GM19463 (cell line): ENCODE results near the gene FEZF1.
"Not testable (repeated sequence)": the region's sequence is repeated elsewhere in the genome, so short reads cannot be mapped to it uniquely, and the experiment has no call there.

ENCODE experiments used
- ATAC-seq: cut with Tn5 transposase; IDR thresholded peaks from one replicate; pipeline ENCODE4 v1.9.1; 2021; ENCODE audit warnings: mild to moderate bottlenecking, moderate library complexity; ENCODE audit not compliant: unreplicated experiment

FEZF1 gene

GRCh38 chr7:122309421-122309820 is 4.9 kb upstream of the FEZF1 start:
- no peak for ATAC-seq

GRCh38 chr7:122307228-122307621 is 2.7 kb upstream of the FEZF1 start:
- ATAC-seq, result no peak

- no peak for ATAC-seq
Observed at GRCh38 chr7:122306320-122307227, 2.0 kb upstream of the FEZF1 start.

- no peak for ATAC-seq
Observed at GRCh38 chr7:122305475-122306319, 1.1 kb upstream of the FEZF1 start.

- ATAC-seq, result no peak
Observed at GRCh38 chr7:122304996-122305421, 459 bp upstream of the FEZF1 start.

DNA sequence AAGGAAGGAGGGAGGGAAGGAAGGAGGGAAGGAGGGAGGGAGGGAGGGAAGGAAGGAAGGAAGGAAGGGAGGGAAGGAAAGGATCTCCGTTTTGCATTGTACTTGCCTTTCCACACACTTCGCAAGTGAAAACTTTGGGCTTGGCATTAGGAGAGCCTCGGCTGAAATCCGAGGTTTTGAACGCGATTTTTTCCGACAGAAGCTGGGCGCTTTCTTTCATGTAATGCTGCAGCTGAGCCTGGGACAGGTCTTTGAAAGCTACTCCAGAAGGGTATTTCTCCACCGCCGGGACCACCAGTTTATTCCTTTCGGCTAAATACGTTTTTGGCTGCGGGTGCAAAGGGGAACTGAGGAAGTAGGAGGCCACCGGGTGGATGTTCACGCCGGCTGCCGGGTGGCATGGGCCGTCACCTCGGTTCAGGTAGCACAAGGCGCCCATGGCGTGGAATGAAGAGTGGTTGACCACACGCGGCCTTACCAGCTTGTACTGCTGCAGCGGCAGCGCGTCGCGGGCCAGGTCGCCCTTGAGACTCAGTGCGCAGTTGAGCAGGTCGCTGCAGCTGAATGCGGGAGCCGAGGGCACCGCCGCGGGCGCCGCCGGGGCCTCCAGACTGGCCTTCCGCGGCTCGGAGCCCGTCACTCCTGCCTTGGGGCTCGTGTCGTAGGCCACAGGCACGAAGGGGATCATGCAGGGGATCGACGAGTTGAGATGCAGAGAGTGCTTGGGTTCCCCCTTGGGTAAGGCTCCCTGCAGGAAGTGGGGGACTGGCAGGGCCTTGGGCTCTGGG is 825 bp downstream of the FEZF1 start:
- no peak for ATAC-seq

DNA sequence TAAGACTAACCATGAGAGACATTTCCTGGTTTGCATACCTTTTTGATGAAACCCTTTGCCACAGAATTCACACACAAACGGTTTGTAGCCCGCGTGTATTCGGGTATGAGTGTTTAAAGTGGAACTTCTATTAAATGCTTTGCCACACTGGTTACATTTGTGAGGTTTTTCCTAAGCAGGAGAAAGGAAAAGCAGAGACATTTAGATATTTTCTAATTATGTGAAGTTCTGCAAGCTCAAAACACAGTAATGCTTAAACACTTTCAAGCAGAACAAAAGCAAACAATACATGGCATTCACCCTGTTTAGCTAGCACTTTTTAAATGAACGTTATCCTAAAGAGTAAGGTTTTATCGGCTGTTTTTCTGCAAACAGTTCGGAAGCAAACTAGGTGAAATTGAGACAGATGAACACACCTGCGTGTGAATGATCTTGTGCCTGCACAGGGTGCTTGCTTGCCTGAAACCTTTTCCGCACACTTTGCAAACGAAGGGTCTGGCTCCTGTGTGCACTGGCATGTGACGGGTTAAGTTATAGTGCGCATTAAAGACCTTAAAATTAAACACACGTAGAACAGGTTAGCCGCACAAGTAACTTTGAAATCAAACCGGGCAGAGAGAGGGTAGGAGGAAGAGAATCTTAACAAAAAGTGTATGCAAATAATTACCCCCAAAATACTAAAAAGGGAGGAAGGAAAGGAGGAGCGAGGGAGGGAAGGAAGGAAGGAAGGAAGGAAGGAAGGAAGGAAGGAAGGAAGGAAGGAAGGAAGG is 1.6 kb downstream of the FEZF1 start:
- no peak for ATAC-seq

GRCh38 chr7:122301858-122302760 is 2.4 kb downstream of the FEZF1 start:
- peak; percentile 46 for ATAC-seq

DNA sequence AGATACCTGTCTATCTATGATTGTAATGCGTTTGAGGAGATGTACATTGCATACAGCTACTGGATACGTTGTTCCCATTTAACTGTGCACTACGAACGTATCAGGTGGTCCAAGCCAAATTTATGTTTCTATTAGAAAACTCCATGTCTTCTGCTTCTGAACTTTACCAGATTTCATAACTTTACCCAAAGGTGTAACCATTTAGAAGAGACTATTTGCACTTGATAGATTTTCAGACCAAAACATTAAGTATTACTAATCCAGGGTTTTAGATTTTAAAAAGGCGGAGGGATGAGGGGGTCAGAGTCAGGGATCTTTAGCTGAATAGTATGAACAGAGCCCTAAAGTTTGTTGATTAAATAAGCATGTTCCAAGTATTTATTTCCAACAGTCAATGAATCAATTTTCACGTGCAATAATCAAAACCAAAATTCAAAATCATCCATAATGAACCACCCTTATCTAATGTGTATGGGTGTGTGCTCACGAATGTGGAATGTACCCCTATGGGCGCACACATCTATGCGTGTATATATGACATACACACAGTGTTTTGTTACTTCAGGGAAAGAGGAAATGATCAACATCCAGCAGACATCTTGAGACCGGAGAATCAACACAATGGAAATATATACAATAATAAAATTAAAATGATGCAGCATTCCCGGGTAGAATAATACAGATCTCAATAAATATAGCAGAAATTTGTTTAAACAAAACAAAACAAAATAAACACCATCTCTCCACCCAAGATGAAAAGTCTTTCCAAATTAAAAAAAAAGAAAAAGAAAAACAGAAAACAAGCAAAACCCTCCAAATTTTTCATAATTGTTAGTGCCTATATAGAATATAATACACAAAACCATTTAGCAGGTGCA is 3.4 kb downstream of the FEZF1 start:
- no peak for ATAC-seq

- no peak for ATAC-seq
Observed at GRCh38 chr7:122300211-122300932, 4.2 kb downstream of the FEZF1 start.

DNA sequence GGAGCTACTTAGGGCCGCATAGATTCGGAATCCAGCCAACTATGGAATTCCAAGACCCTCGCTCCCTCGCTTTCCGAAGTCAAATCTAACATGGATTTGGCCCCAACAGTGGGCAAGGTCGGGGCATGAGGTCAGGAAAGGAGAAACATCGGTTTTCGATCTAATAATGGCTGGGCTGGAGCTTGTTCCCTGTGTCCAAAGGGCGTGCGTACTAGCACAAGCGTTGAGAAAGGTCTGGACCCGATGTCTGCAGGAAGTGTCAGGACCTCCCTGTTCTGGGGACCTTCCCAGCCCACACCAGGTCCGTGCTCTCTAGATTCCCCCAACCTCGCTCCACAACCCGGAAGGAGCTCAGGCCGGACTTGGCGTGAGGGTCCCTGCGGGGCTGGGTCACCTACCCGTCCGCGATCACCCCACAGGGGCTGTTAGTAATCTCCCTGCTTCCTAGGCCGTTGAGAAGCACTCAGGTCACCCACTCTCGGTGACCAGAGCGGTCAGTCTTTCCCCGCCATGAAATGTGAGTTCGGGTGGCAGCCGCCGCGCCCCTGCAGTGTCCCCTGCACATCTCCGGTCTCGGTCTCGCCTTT is 4.8 kb downstream of the FEZF1 start:
- no peak for ATAC-seq

DNA sequence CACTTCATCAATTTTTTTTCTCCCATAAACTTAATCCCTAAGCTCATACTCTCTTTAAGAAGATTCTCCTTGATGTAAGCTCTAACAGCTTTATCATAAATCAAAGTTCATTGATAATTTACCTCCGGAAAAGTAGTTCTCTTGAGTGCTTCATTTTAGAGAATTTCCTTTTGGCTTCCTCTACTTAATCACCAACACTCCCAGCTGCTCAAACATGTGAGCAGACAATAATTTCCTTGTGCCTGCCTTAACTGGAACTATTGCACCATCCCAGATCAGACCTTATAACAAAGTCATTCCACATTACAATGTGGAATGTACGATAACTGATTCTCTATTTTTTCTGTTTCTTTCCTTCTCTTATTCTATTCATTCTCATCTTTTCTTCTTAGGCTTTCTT is 5.9 kb downstream of the FEZF1 start:
- no peak for ATAC-seq

DNA sequence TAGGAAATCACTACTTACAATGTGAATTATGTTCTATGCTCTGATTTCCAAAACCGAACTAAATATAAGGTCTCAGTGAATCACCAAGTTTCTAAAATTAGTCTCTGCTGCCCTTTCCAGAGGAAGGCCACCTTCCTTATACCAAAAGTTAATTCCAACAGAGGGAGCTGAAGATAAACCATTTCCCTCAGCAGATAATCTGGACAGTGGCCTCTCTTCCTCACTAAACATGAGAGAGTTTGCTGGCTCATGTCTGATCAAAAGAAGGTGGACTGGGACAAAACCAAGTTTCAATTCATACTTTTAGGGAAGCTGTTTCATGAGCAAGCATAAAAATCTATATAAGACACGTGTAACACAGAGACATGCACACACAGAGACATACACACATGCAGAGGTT is 6.4 kb downstream of the FEZF1 start:
- ATAC-seq, result no peak

GRCh38 chr7:122291189-122291588 is 13.4 kb downstream of the FEZF1 start:
- no peak for ATAC-seq

- no peak for ATAC-seq
Observed at GRCh38 chr7:122290476-122290875, 14.1 kb downstream of the FEZF1 start.

DNA sequence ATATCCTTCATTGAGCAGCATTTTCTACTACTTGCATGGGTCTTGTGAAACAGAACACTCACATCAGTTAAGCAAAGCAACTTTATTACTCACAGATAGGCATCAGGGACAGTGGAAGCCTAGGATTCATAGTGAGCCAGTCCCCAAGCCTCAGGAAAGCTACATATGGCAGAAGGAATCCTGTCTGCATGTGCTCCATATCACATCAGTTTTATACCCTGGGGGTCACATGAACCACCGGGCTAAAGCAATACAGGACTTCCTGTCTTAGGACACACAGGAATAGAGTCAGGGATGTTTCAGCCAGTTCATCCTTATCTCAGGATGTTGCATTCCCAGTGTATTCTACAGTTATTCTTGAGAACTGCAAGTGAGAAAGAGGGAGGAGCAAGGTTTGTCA is 15.1 kb downstream of the FEZF1 start:
- no peak for ATAC-seq

- not testable (repeated sequence) for ATAC-seq
Observed at GRCh38 chr7:122284608-122285007, 19.9 kb downstream of the FEZF1 start.
